HepG2 (cell line): ENCODE data around the gene TUBAL3. TPM values are rescaled to one million over a fixed set of nuclear protein-coding genes. Genes with fewer than 3 reads are reported as not detected.

Experiments
- ATM ChIP-seq: fragments of 450-650 bp; IDR thresholded peaks from 2 replicates; pipeline ENCODE4 v1.7.1; 2017; ENCODE audit warnings: mild to moderate bottlenecking, borderline replicate concordance
- BCLAF1 ChIP-seq: fragments of 450-650 bp; IDR thresholded peaks from 2 replicates; pipeline ENCODE4 v1.6.1; 2017; ENCODE audit warnings: mild to moderate bottlenecking
- CENPBD1 ChIP-seq: sonication (generic); formaldehyde crosslinking; IDR thresholded peaks from 2 replicates; pipeline ENCODE4 v1.8.0; 2022; ENCODE audit warnings: missing genetic modification reagents, low read depth, mild to moderate bottlenecking, borderline replicate concordance
- GPN1 ChIP-seq: sonication (generic); formaldehyde crosslinking; IDR thresholded peaks from 2 replicates; pipeline ENCODE4 v1.5.1; 2020; ENCODE audit warnings: missing genetic modification reagents, borderline replicate concordance
- HOXA7 ChIP-seq: sonication (generic); formaldehyde crosslinking; IDR thresholded peaks from 2 replicates; pipeline ENCODE4 v1.8.1; 2022; ENCODE audit warnings: mild to moderate bottlenecking, missing genetic modification reagents, moderate library complexity
- IRX3 ChIP-seq: sonication (generic); formaldehyde crosslinking; IDR thresholded peaks from 2 replicates; pipeline ENCODE4 v1.8.1; 2023; ENCODE audit warnings: mild to moderate bottlenecking, low read depth, missing genetic modification reagents, borderline replicate concordance
- KDM6A ChIP-seq: IDR thresholded peaks from 2 replicates; pipeline ENCODE4 v1.6.1; 2016; ENCODE audit warnings: low read depth
- KLF12 ChIP-seq: sonication (generic); formaldehyde crosslinking; IDR thresholded peaks from 2 replicates; pipeline ENCODE4 v1.4.0; 2020; ENCODE audit warnings: missing genetic modification reagents, borderline replicate concordance
- NR1H2 ChIP-seq: sonication (generic); formaldehyde crosslinking; IDR thresholded peaks from 2 replicates; pipeline ENCODE4 v1.8.1; 2022; ENCODE audit warnings: low read depth, missing genetic modification reagents, borderline replicate concordance
- PBX3 ChIP-seq: sonication (generic); formaldehyde crosslinking; IDR thresholded peaks from 2 replicates; pipeline ENCODE4 v1.8.1; 2023; ENCODE audit warnings: missing genetic modification reagents, inconsistent platforms, borderline replicate concordance
- PHF20 ChIP-seq: sonication (generic); formaldehyde crosslinking; IDR thresholded peaks from 2 replicates; pipeline ENCODE4 v1.5.0; 2020; ENCODE audit warnings: mild to moderate bottlenecking, missing genetic modification reagents
- PHF5A ChIP-seq: IDR thresholded peaks from one replicate; pipeline ENCODE4 v1.6.1; 2018; ENCODE audit warnings: low read depth, missing genetic modification reagents; ENCODE audit not compliant: unreplicated experiment
- RORA ChIP-seq: sonication (generic); formaldehyde crosslinking; IDR thresholded peaks from 2 replicates; pipeline ENCODE4 v1.5.0; 2020; ENCODE audit warnings: mild to moderate bottlenecking, missing genetic modification reagents, moderate library complexity
- SOX13 ChIP-seq, 3 experiments: fragments of 450-650 bp in 1 of 3; sonication (generic) in 1 of 3; formaldehyde crosslinking in 1 of 3; IDR thresholded peaks in 2 of 3; conservative IDR thresholded peaks in 1 of 3; 2 replicates each; pipeline versions ENCODE4 v1.5.0 to v1.6.1; 2016 to 2020; ENCODE audit warnings: antibody characterized with exemption in 1 of 3, mild to moderate bottlenecking in 1 of 3, missing compliant biosample characterization in 1 of 3, missing genetic modification reagents in 1 of 3, moderate library complexity in 1 of 3
- ZBTB37 ChIP-seq: sonication (generic); formaldehyde crosslinking; IDR thresholded peaks from 2 replicates; pipeline ENCODE4 v1.4.0; 2020; ENCODE audit warnings: mild to moderate bottlenecking, missing genetic modification reagents
- ZBTB46 ChIP-seq: sonication (generic); formaldehyde crosslinking; IDR thresholded peaks from 2 replicates; pipeline ENCODE4 v1.4.0; 2020; ENCODE audit warnings: mild to moderate bottlenecking, missing genetic modification reagents, borderline replicate concordance
- ZBTB8A ChIP-seq: sonication (generic); formaldehyde crosslinking; IDR thresholded peaks from 2 replicates; pipeline ENCODE4 v1.4.0; 2020; ENCODE audit warnings: mild to moderate bottlenecking, low read depth, missing genetic modification reagents, borderline replicate concordance
- ZFY ChIP-seq: sonication (generic); formaldehyde crosslinking; IDR thresholded peaks from 2 replicates; pipeline ENCODE4 v1.4.0; 2020; ENCODE audit warnings: missing genetic modification reagents
- ZNF20 ChIP-seq: sonication (generic); formaldehyde crosslinking; IDR thresholded peaks from 2 replicates; pipeline ENCODE4 v1.4.0; 2020; ENCODE audit warnings: mild to moderate bottlenecking, moderate library complexity, missing genetic modification reagents
- ZNF224 ChIP-seq: sonication (generic); formaldehyde crosslinking; IDR thresholded peaks from 2 replicates; pipeline ENCODE4 v1.5.0; 2020; ENCODE audit warnings: mild to moderate bottlenecking, missing genetic modification reagents
- ZNF24 ChIP-seq: fragments of 450-650 bp; IDR thresholded peaks from 2 replicates; pipeline ENCODE4 v1.6.1; 2017; ENCODE audit warnings: antibody characterized with exemption, mild to moderate bottlenecking
- polyA plus RNA-seq, 8 experiments: library from polyadenylated mRNA; depleted of rRNA in 3 of 8; stranded (reverse) in 7 of 8; unstranded in 1 of 8; fragments of >200 nt; fragmentation: Illumina TruSeq in 4 of 8; extraction: Trizol in 4 of 8; gene quantifications; 2 replicates each; pipeline versions ENCODE4 v1.2.1 to v1.2.3, GENCODE V29; 2011 to 2016; ENCODE audit warnings: low read depth in 4 of 8, missing spikeins in 1 of 8, mixed read lengths in 1 of 8; ENCODE audit not compliant: insufficient read depth in 1 of 8
- total RNA-seq, 5 experiments: library from RNA; depleted of rRNA; stranded (reverse); fragments of >200 nt; fragmentation: Illumina TruSeq; extraction: Trizol; gene quantifications; 2 replicates each; pipeline ENCODE4 v1.2.3, GENCODE V29; 2016; ENCODE audit warnings: low read depth in 1 of 5

TUBAL3 gene
- total and polyA plus RNA-seq, 2 of the 13 experiments (the other 11 are each of a cell fraction or from before 2014, with no cell fraction given): 0.07 to 0.26 TPM

- TF ChIP-seq KDM6A (CRISPR knock-in tag) (no peak), ATM (no peak), ZNF224 (CRISPR knock-in tag) (no peak), BCLAF1 (no peak), RORA (CRISPR knock-in tag) (no peak), ZBTB37 (CRISPR knock-in tag) (no peak), CENPBD1 (CRISPR knock-in tag) (no peak), SOX13 (IDR thresholded peaks at IDR 0.05) (peak; percentile 36; the same call in 1 of the 2 replicates), SOX13 (CRISPR knock-in tag; conservative IDR thresholded peaks at IDR 0.05 in 1 of 2, IDR thresholded peaks at IDR 0.05 in 1 of 2) (peak in 1 of 2 experiments; percentile 57; a peak in 2 of 4 replicates), ZBTB8A (CRISPR knock-in tag) (no peak), PHF20 (no peak), PHF5A (CRISPR knock-in tag) (peak; percentile 94), KLF12 (CRISPR knock-in tag) (peak; percentile 53; the same call in 1 of the 2 replicates), ZFY (CRISPR knock-in tag) (peak; percentile 67), ZNF24 (no peak), HOXA7 (CRISPR knock-in tag) (no peak), IRX3 (CRISPR knock-in tag) (peak; percentile 84; the same call in 1 of the 2 replicates), ZNF20 (0 out of 2 replicates have a peak, but pooled peaks have one; percentile 53), PBX3 (CRISPR knock-in tag) (peak; percentile 26; the same call in 1 of the 2 replicates), ZBTB46 (CRISPR knock-in tag) (no peak), GPN1 (peak; percentile 82; the same call in 1 of the 2 replicates), NR1H2 (CRISPR knock-in tag) (no peak)
Measured at GRCh38 chr10:5446390-5446926, 41.8 kb upstream of the TUBAL3 start (continued).
